NCI-H1436 treated with DMSO at 0.1 percent for 48 hours (cell line): ENCODE measurements around the gene ANP32E.

Experiments
- DNase-seq: peaks from one replicate; lab custom pipeline; 2025; lab: John Stamatoyannopoulos, UW

Gene ANP32E

DNA sequence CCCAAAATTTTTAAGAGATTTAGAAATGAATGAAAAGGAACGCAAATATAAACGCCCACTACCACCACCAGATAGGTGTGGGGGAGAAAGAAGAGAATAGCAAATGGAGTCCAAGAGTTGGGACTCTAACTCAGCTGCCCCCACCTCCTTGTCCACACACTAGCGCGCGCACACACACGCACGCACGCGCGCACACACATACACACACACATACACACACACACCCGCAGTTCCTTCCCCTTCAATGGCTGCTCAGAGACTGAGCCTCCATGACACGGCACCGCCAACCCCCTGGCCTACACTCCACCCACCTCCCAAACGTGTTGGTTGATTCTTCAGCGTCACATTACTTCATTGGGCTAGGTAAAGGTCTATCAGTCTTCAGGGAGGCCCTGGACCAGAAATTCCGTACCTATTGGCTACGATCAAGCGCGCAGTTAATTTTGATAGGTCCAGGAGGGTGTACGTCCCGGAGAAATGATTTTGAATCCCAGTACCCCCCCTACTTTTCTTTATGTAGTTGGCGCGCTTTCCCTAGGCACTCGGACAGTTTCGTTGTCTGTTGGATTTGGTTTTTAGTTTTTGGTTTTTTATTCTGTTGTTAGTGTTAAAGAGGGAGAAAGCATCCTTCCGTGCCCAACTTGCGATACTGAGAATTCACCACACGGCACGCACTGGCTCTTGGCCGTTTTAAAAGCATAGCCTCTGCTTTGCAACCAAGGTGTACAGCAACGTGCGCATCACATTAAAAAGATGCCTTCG, at the start of gene ANP32E:
TSS of gene ANP32E (minus strand) at position 261 of the 762 bp plus-strand sequence. CDS start 326 bp downstream, outside the sequence.
- DNase-seq = peak; percentile 99

DNA sequence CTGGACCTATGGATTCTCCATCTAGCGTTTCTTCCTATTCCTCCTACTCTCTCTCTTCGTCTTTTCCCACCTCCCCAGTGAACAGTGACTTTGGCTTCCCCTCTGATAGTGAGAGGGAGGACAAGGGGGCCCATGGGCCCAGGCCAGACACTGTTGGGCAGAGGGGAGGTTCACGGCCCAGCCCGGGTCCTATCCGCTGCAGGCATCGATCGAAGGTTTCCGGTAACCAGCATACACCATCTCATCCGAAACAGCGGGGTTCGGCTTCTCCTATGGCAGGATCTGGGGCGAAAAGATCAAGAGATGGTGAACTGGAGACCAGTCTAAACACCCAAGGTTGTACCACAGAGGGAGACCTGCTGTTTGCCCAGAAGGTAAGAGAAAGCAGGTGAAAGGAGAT, 47.3 kb upstream of the ANP32E start:
- DNase-seq = no peak

DNA sequence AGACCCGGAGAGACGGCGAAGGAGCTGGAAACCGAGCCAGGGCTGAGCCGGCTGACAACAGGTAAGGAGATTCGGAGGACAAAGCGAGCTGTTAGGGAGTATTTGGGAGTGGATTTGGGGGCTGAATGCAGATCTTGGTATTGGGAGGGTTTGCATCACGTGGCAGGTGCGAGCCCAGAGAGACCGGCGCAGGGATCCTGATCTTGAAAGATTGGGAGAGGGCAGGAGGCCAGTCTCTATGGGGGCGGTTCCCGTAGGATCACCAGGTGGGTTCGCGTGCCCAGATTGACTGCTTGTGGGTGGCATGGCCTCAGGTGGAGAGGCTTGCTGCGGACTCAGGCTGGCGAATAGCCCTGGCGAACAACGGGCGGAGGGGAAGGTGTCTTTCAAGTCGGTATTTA, 46.6 kb upstream of the ANP32E start:
- no peak for DNase-seq

DNA sequence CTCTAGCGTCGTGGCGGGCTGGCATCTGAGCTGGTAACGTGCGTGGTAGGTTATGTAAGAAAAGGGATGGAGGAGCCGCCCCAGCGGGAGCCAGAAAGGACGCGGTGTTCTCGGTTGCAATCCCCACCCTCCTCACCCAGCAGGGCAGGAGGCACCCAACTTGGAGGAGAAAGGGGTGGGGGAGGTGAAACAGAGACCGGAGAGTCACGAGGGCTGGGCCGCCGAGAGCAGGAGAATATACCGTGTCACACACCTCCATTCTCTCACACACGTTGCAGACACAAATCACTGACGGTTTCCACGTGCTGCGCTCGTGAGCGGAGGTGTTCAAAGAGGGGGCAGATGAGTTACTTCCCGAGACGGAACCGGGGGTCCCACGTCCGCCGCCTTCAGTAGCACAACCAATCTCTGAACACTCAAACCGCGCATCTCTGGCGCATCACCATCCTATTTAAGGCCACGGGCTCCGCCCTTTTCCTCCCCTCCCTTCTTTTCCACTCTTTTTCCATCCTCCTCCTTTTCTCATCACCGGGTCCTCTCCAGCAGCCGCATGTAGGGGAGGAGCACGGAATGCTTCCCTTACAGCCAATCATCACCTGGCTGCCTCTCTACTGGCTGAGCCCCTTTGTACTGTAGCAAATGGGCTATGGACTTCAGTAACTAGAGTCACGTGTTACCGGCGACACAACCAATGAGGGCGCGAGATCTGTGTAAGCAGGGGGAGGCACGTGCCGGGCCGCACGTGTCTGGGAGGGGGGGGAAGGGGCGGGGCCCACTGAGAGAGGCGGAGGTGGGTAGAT, 46.0 kb upstream of the ANP32E start, which contains the start of gene CIART:
TSS of gene CIART (plus strand) at position 797 of the 800 bp plus-strand sequence. CDS start 714 bp downstream, outside the sequence.
- DNase-seq = peak; percentile 96

DNA sequence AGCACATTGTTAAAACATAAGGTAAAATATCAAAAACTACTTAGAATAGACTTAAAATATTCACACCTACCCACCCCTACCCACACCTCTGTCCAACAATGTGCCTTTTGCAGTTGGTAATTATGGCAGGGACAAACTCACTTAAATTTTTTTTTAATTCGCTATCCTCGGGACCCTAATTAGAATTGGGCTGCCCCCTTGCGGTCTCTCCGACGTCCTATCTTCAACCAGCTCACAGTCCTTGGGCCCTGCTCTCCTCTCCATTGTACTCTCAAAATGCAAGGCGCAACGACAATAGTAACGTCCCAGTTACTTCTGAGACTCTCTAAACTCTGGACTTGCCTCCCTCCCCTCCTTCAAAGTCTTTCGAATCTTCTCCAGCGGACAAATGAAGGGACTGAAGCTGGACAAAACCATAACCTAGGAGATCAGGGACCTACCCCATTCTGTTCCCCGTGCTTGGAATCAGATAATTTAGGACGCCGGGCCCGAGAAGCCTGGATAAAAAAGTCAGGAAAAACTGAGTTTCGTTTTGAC, 45.4 kb upstream of the ANP32E start:
- DNase-seq = no peak

DNA sequence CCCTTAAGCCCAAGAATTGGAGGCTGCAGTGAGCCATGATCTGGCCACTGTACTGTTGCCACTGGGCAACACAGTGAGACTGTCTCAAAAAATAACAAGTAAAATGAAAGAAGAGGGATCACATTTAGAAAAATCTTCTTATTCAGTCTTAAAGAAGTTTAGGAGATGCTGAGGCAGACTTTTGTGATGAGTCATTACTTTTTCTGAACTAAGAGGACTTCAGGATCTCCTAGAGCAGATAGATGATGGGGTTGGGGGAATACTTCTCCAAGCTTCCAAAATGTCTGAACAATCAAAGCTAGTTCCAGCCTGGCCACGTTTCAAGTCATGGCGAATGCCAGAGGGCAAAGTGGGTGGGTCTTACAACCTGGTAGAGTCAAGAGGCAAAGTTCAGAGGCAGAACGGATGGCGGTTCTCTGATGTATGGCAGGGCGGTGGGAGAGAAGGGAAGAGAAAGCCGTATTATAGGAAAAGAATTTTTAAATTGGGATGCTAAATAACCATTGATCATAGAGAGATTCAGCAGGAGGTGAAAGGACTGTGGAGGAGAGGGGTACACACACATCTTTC, 44.3 kb upstream of the ANP32E start:
- no peak for DNase-seq

DNA sequence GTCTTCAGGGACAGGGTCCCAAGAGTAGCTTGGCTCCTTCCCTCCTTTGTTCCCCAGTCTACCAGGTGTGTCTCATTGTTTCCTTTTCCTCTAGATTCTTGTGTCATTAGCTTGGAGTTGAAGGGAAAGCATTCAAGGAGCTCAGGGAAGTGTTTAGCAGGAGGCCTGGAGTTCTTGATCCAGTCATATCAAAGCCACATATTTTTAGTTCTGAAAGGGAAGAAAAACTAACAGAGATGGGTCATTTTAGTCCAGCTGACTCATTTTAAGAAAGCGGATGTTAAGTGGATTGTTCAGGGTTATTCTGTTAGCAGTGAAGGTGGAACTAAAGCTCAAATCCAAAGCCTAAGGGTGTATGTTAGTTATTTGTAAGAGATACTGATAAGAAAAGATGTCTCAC, 37.4 kb upstream of the ANP32E start:
- no peak for DNase-seq

DNA sequence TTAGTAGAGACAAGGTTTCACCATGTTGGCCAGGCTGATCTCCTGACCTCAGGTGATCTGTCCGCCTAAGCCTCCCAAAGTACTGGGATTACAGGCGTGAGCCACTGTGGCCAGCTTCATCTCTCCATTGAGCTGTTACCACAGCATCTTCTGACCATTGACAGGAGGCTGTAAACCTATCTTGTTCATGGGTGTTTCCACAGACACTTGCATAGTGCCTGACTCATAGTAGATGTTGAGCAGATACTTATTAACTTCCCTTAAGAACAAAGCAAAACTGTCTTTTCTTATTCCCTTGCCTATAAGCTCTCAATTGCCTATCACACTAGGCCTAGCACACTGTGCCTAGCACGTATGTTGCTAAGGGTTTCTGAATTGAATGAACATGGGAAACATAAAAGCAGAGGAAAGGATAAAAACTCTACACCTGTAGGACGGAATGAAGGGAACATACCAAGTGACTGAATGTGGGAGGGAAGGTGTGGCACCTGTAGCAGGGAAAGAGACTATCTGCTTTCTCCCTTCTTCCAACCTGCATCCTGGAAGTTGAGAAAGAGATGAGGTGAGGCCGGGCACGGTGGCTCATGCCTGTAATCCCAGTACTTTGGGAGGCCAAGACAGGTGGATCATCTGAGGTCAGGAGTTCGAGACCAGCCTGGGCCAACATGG, 35.5 kb upstream of the ANP32E start:
- no peak for DNase-seq

DNA sequence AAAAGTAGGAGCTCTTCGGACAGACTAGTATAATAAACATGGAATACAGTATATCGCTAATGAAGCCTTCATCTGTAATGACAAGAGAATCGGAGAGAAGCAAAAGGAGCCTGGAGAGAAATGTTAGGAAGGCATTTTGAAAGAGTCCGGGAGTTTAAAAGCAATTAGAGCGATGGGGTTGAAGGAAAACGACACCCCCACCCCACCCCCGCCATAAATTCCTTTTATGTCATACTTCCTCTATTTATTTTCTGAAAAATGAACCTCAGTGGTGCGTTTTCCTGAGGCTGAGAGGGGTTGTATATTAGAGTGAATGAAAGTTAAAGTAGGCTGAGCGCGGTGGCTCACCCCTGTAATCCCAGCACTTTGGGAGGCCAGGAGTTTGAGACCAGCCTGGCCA, 33.5 kb upstream of the ANP32E start:
- DNase-seq = no peak

DNA sequence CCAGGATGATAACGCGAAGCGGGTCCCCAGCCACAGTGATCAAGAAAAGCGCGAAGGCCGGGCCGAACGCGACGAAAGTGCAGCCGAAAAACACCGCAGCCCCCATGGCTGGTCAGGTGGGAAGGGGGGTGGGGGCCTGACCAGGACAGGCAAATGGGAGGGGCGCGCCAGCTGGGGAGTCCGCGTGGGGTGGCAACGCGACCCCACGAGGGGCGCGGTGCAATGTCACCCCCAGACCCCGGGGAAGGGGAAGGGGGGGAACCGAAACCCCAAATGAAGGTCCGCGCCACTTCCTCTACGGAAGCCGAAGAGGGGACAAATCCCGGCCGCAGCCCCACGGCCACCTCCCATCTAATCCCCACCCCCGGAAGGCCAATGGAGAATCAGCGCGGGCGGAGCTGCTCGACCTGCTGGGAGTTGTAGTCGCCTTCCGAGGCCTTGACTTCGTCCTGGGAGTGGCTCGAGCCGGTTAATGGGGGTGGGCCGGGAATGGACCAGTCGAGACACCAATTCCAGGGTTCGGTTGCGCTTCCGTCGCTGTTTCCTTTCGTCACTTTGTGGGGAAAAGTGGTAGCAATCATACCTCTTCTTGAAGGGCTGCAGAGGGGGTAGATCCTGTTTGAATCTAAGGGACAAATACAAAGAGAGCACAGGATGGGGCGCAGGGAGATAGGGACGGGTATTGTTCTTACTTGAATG, 32.9 kb upstream of the ANP32E start, which contains the start of gene APH1A:
TSS of gene APH1A (minus strand) at position 312 of the 699 bp plus-strand sequence. CDS start at position 106, 206 bp downstream.
- DNase-seq = peak; percentile 78

DNA sequence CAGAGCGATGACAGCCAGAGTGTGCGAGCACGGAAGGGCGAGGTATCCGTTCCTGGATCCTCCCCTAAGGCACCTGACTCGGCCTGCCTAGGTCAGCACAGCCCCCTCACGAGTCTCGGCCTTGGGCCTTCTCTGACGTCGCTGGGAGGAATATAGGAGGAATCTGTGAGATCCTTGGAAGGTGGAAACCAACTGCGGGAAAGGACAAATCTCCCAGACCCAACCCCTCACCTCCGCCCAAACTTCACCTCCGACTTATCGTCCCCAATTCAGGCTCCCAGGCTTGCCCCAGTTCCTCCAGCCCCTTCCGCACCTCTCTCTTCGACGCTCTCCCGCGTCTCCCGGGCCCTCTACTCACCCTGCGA, 32.4 kb upstream of the ANP32E start:
- DNase-seq = no peak

DNA sequence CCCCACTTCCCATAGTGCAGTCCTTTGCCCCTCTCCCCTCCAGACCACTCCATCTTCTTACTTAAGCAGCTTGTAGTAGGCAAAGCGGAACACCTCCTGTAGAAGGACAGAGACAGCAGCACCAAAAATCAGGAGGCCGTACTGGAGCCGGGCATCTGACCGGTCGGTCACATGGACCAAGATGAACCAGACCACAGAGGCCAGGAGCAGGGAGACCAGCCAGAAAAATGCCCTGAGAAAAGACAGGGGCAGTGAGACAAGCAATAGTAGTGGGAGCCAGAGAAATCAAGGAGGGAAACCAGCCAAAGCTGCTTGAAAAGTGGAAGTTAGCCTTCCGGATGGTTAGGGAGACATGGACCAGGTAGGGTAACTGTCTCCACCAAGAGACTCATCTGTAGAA, 32.0 kb upstream of the ANP32E start:
- DNase-seq = no peak

DNA sequence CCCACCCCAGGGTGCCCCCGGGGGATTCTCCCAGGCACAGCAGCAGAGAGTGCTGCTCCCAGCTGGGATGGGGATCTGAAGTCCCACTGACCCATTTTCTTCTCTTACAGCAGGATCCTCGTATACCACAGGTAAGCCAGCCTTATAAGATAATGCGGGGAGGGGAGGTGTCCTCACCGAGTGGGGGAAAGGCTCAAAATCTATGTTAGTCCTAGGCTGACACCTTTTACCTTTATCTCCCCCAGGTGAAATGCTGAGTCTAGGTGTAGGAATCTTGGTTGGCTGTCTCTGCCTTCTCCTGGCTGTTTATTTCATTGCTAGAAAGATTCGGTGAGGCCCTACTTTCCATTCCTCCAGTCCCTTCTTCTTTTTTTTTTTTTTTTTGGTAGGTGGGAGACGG, 27.6 kb upstream of the ANP32E start:
- DNase-seq = no peak

DNA sequence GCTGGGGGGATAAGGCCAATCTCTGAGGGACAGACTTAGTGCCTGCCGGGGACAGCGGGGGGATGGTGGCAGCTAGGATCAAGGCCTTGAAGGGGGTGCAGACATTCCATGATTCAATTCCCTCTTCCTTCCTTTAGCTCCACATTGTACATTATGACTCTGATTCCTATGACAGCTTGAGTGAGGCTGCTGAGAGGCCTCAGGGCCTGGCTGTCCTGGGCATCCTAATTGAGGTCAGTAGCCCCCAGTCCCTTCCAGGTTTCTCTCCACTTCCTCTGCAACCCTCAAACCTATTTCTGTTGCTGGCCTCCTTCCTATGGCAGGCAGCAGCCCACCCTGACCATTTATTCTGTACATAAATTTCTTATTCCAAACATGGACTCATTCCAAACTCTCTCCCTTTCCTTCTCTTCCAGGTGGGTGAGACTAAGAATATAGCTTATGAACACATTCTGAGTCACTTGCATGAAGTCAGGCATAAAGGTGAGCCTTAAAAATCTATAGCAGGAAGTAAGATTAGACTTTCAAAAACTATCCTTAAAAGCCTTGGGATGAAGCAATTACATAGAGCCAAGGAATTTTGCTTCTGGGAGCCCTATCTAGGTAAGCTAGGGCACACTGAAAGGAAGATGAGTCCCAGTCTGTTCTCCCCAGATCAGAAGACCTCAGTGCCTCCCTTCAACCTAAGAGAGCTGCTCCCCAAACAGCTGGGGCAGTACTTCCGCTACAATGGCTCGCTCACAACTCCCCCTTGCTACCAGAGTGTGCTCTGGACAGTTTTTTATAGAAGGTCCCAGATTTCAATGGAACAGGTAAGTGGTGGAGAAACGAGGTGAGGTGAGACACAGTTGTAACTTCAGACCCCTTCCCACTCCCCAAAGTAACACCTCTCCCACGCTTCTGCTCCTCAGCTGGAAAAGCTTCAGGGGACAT, 26.7 kb upstream of the ANP32E start:
- DNase-seq = no peak

DNA sequence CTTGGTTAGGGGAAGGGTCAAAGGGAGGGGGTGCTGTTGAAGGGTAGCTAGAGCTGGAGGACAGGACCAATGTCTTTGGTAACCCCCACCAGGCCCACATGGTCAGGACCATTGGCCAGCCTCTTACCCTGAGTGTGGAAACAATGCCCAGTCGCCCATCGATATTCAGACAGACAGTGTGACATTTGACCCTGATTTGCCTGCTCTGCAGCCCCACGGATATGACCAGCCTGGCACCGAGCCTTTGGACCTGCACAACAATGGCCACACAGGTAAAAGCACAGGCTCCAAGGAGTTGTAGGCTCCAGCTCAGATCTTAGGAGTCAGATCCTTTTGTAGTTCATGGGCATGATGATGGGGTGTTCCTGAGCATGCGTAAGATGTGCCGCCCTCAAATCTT, 25.5 kb upstream of the ANP32E start:
- no peak for DNase-seq

DNA sequence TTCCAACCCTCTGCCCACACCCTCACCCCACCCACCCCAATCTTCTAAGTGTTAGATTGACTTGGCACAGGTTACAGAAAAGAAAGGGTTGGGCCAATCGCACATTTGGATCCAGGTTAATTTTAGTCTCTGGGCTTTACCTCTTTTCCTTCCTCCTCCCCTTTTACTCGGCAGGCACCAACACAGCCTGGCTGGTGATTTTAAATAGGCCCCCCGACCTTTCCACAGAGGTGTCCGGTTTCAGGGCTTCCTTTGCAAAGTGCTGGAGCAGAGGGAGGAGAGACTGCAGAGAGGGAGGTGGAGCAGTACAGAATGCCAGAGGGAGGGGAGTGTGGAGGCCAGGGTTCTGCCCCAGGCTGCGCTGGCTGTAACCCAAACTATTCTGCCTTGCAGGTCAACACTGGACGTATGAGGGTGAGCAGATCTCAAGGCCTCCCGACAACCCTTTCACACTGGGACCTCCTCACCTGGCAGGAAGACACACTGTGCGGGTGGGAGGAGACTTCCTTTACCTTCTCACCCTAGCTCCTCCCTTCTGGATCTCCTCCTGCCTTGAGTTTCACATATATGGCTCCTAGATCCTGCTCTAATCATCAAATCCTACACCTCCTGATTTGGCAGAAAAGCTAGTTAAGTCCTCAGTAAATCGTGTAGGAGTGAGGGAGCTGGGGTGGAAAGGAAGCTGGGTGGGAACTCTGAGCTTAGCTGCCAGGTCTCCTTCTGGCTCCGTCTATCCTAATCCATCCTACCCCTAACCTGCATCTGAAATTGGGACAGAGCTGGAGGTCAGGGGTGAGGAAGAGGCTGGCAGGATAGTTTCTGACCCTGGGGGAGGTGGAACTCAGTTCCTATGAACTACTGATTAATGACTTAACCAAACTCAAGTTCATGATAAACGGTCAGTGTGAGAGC, 24.1 kb upstream of the ANP32E start:
- DNase-seq = peak; percentile 54

DNA sequence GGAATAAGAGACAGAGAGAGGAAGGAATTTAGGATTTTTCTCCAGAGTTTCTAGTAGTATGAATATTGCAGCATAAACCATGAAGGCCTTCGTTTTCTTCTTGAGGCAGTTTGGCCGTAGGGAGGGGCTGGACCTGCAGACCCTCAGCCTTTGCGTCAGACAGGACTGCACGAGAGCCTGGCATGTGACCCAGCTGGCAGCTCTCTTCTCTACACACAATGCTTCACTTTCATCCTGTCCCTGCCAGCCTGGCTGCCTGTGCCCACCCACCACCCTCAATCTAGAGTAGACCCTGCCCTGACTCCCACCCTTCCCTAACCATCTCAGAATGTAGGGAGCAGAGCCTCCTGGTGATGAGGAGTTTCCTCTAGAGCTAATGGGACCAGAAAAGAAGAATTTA, 23.3 kb upstream of the ANP32E start:
- no peak for DNase-seq

DNA sequence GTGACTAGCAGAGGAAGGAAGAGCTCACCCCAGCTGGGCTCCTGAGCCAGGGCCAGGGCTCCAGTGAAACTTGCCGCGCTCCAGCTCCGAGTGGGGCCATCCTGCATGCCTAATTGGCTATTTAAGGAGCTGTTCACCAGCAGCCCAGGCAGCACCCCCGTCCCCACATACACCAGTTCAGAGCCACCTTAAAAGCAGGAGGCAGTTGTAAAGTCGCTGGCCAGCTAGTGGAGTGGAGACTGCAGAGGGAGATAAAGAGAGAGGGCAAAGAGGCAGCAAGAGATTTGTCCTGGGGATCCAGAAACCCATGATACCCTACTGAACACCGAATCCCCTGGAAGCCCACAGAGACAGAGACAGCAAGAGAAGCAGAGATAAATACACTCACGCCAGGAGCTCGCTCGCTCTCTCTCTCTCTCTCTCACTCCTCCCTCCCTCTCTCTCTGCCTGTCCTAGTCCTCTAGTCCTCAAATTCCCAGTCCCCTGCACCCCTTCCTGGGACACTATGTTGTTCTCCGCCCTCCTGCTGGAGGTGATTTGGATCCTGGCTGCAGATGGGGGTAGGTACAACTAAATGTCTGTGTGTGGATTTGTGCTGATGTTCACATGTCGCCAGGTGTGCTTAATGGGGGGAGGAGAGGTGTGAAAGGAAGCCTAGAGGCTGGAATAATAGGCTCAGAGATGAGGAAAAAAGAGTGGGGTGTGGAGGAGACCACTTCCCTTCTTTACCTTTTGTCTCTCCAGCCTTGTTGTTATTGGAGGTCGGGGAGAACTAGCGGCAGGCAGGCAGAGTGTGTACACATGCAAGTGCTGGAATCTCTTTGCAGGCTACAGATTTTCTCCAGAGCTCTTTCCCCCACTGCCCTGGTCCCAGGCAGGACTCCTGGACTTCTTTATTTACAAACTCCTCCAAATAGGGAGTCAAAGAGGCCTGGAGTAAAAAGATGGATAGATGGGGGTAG, 22.0 kb upstream of the ANP32E start, which contains the start of gene CA14:
TSS of gene CA14 (plus strand) at position 151 of the 962 bp plus-strand sequence. CDS start at position 506, 355 bp downstream.
- no peak for DNase-seq
